Body of pancreas (tissue), 4 donors: ENCODE data around the gene SLCO3A1. TPM values are rescaled to one million over a fixed set of nuclear protein-coding genes. Genes with fewer than 3 reads are reported as not detected.

Source experiments
- ATAC-seq: fragments of 150-250 bp; one replicate; pipeline ENCODE4 v1.9.1; 2016
- DNase-seq, 4 donors: peaks; one replicate each; pipeline ENCODE4 v3.0.0-alpha.2; 2019
- H3K27ac ChIP-seq, 4 donors: fragments of 200-600 bp; sonication (generic); 1 replicate in 3 of 4; 2 replicates in 1 of 4; pipeline versions ENCODE4 v1.5.1 to v1.6.1; 2016 to 2019; ENCODE audit warnings: mild to moderate bottlenecking in 1 of 4, mixed read lengths in 1 of 4, moderate library complexity in 1 of 4
- H3K27me3 ChIP-seq, 2 donors: fragments of 200-600 bp; sonication (generic); one replicate each; pipeline ENCODE4 v1.6.0; 2016; ENCODE audit warnings: mild to moderate bottlenecking in 1 of 2
- H3K36me3 ChIP-seq, 2 donors: fragments of 200-600 bp; sonication (generic); replicated peaks in 1 of 2; 2 replicates each; pipeline ENCODE4 v1.5.1; 2016; ENCODE audit warnings: low read depth in 2 of 2; ENCODE audit not compliant: insufficient read depth in 1 of 2
- H3K4me1 ChIP-seq: fragments of 200-600 bp; sonication (generic); one replicate; pipeline ENCODE4 v1.6.0; 2016
- H3K4me3 ChIP-seq, 2 donors: fragments of 200-600 bp; sonication (generic); 1 replicate in 1 of 2; 2 replicates in 1 of 2; pipeline ENCODE4 v1.5.1; 2016 to 2019
- H3K9me3 ChIP-seq, 3 donors: fragments of 200-600 bp; sonication (generic); 1 replicate in 2 of 3; 2 replicates in 1 of 3; pipeline ENCODE4 v1.5.1; 2016
- POLR2A ChIP-seq, 3 donors: fragments of 450-650 bp; IDR thresholded peaks; one replicate each; pipeline ENCODE4 v1.6.1; 2016; ENCODE audit warnings: antibody characterized with exemption in 3 of 3, mild to moderate bottlenecking in 2 of 3
- WGBS, 2 donors: methylation state at CpG; one replicate each; pipeline ENCODE4 v1.1.5; 2017; 5-methylcytosine and 5-hydroxymethylcytosine counted together
- intact Hi-C: fragments of 100-400 bp; cut with DNase I; formaldehyde crosslinking; loops from one replicate; pipeline ENCODE4 v1.15.1; 2023
- total RNA-seq, 2 donors: library from RNA; depleted of rRNA; stranded (reverse); fragments of >200 nt; gene quantifications; one replicate each; pipeline ENCODE4 v1.1.0, GENCODE V29; 2016
- TF ChIP-seq, protein P1 (sequence below), 7 experiments: fragments of 450-650 bp in 4 of 7; fragments of 200-600 bp in 3 of 7; sonication (generic) in 3 of 7; IDR thresholded peaks; one replicate each; pipeline ENCODE4 v1.5.1; 2016 to 2019; ENCODE audit warnings: antibody characterized with exemption in 7 of 7

SLCO3A1 gene
- total RNA-seq, 2 donors from 2014 or later = 5.7 to 12.9 TPM

DNA sequence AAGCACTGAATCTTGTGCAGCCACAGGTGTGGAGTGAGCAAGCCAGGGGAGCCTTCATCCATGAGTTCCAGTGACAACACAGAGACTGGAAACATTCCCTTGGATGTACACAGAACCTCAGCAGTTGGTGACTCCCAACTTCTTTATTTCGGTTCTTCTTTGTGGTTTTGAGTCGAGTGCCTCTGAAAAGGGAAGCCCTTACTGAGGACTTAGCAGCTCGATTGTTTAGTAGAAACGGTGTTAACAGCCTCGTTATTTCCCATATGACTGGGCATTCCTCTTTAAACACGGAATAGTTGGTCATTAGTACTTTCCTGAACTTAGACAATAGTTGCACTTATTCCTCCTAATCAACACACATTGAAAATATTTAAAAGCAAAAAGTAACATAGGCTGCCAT, 7.7 kb downstream of the SLCO3A1 start:
- Histone ChIP-seq H3K27ac (no peak overlapping the region), H3K4me1 (peaks cover 8% of the 10 kb centered on the region), H3K36me3 (no peaks in the 10 kb centered on the region), H3K4me3 (no peak overlapping the region), H3K27me3 (no peaks in the 10 kb centered on the region), H3K9me3 (no peaks in the 10 kb centered on the region)
- DNase-seq = peak in 1 of 4 donors; percentile 35
- intact Hi-C loops = no loop called here
- TF ChIP-seq POLR2A (IDR thresholded peaks at IDR 0.05) = no peak
- TF ChIP-seq, protein P1, sequence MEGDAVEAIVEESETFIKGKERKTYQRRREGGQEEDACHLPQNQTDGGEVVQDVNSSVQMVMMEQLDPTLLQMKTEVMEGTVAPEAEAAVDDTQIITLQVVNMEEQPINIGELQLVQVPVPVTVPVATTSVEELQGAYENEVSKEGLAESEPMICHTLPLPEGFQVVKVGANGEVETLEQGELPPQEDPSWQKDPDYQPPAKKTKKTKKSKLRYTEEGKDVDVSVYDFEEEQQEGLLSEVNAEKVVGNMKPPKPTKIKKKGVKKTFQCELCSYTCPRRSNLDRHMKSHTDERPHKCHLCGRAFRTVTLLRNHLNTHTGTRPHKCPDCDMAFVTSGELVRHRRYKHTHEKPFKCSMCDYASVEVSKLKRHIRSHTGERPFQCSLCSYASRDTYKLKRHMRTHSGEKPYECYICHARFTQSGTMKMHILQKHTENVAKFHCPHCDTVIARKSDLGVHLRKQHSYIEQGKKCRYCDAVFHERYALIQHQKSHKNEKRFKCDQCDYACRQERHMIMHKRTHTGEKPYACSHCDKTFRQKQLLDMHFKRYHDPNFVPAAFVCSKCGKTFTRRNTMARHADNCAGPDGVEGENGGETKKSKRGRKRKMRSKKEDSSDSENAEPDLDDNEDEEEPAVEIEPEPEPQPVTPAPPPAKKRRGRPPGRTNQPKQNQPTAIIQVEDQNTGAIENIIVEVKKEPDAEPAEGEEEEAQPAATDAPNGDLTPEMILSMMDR (IDR thresholded peaks at IDR 0.05) = no peak
- 53 to 62% methylated on average over 6 of the region's 6 CpGs for WGBS, 2 donors
- no peak for ATAC-seq

DNA sequence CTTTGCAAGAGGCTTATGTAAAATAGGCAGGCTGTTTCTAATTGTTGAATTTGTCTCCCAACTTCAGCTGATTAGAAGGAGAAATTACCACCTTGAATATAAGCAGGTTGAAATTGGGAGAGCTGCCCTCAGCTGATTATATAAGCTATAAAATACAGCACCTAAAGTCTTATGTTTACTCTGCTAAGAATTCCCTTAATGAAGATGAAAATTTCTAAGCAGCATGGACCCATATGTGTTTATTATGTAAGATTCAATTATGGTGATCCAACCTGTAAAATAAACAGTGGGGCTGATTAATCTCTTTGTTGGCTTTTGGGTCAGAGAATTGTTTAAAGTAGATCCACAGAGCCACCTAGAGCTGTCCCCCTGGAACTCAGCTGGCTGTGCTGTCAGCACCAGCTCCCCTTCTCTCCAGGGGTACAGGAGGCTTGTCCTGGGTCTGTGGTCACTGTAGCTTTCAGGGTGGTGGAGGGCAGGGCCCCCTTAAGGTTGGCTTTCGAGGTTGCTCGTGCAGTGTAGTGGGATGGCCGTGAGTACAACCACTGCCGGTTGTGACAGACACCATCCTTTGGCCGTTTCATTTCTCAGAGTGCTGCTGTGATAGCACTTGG, 9.5 kb downstream of the SLCO3A1 start:
- Histone ChIP-seq H3K9me3 (no peaks in the 10 kb centered on the region), H3K4me1 (peaks cover 18% of the 10 kb centered on the region), H3K27ac (no peak overlapping the region), H3K36me3 (no peaks in the 10 kb centered on the region), H3K27me3 (no peaks in the 10 kb centered on the region), H3K4me3 (no peak overlapping the region)
- 45 to 48% methylated on average over 5 of the region's 5 CpGs for WGBS, 2 donors
- no peak for DNase-seq
- no peak for ATAC-seq
- TF ChIP-seq, protein P1 (IDR thresholded peaks at IDR 0.05) = no peak
- no peak for TF ChIP-seq POLR2A (IDR thresholded peaks at IDR 0.05)
- intact Hi-C loops = no loop called here

DNA sequence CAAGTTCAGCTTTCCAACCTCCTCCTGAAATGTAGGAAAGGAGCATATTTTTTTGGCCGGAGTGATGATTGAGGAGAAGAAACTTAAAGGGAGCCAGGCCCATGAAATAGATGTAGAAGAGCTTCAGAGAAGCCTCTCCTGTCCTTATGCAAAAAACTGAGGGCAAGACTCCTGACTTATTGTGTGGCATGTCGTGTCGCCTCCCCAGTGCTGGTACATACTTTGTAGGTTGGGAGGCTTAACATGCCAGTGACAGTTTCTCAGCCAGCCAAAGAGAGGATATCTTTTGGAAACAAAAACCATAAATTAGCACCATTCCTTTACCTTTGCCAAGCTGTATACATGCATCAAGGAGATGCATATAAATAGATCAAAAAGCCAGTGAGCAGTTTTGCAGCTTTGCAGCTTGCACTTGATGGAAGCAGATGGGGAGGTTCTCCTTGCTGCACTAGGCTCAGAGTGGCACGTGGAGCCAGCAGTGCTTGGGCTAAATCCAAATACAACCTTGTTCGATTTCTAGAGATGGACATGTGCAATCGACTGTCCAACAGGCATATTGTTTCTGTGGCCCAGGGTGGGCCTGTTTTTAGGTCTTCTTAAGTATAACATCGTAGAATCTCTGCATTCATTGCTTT, 10.2 kb downstream of the SLCO3A1 start:
- Histone ChIP-seq H3K4me3 (no peak overlapping the region), H3K9me3 (no peaks in the 10 kb centered on the region), H3K27ac (no peak overlapping the region), H3K27me3 (no peaks in the 10 kb centered on the region), H3K4me1 (peaks cover 18% of the 10 kb centered on the region), H3K36me3 (no peaks in the 10 kb centered on the region)
- no peak for ATAC-seq
- WGBS, 2 donors = 63 to 68% methylated on average over 7 of the region's 7 CpGs
- no peak for TF ChIP-seq POLR2A (IDR thresholded peaks at IDR 0.05)
- TF ChIP-seq, protein P1 (IDR thresholded peaks at IDR 0.05) = no peak
- intact Hi-C loops = no loop called here
- DNase-seq = no peak

DNA sequence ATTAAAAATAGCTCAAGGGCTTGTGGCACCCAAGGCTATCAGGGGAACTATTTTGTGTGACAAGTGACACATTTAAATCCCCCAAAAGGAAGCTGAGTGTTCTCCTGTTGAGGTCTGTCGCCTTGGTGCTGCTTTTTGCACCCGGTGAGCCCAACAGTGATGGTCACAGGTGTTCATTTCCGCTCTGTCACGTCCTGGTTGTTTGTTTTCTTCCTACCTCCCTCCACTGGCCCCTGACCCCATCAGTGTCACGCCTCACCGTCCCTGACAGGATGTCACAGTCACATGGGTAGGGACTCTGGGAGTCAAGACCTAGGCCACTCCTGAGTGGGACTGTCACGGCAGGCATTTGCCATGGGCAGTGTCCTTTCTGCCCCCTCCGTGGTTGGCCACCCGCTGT, 11.2 kb downstream of the SLCO3A1 start:
- DNase-seq (no peak), ATAC-seq (no peak)
- H3K36me3 ChIP-seq = no peaks in the 10 kb centered on the region
- H3K27me3 ChIP-seq = no peaks in the 10 kb centered on the region
- TF ChIP-seq, protein P1 (IDR thresholded peaks at IDR 0.05) = no peak
- no peak for TF ChIP-seq POLR2A (IDR thresholded peaks at IDR 0.05)
- intact Hi-C loops = no loop called here
- no peaks in the 10 kb centered on the region for H3K9me3 ChIP-seq
- WGBS, 2 donors = 57 to 59% methylated on average over 9 of the region's 9 CpGs
- no peak overlapping the region for H3K27ac ChIP-seq
- no peak overlapping the region for H3K4me3 ChIP-seq
- H3K4me1 ChIP-seq = peaks cover 18% of the 10 kb centered on the region

DNA sequence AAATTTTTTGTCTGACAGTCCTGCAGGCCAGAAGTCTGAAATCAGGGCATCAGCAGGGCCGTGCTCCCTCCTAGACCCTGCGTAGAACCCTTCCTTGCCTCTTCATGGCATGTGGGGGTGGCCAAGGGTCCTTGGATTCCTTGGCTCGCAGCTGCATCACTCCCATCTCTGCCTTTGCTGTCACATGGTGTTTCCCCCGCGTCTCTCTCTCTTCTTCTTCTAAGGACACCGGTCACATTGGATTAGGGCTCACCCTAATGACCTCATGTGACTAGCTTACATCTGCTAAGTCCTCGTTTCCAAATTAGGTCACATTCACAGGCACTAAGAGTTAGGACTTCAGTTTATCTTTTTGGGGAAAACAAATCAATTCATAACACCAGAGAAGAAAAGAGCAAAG, 12.0 kb downstream of the SLCO3A1 start:
- intact Hi-C loops = no loop called here
- 58 to 72% methylated on average over 7 of the region's 7 CpGs for WGBS, 2 donors
- no peak overlapping the region for H3K27ac ChIP-seq

More for the DNA sequence above, 12.0 kb downstream of the SLCO3A1 start:
- H3K4me1 ChIP-seq = peaks cover 18% of the 10 kb centered on the region
- H3K27me3 ChIP-seq = no peaks in the 10 kb centered on the region
- DNase-seq (no peak), ATAC-seq (no peak)
- H3K36me3 ChIP-seq = no peaks in the 10 kb centered on the region
- H3K9me3 ChIP-seq = no peaks in the 10 kb centered on the region
- no peak overlapping the region for H3K4me3 ChIP-seq
- TF ChIP-seq POLR2A (IDR thresholded peaks at IDR 0.05) = no peak
- TF ChIP-seq, protein P1 (IDR thresholded peaks at IDR 0.05) = no peak
